HCT116 (cell line): Measurements from ENCODE around the gene AMPD3. TPM values are rescaled to one million over a fixed set of nuclear protein-coding genes. Genes with fewer than 3 reads are reported as not detected.

Experiments
- ATAC-seq: fragments of 200-7000 bp; cut with Tn5 transposase; 2 replicates; pipeline ENCODE4 v1.9.1; 2020; ENCODE audit warnings: mild to moderate bottlenecking, moderate library complexity
- BruUV-seq: library from RNA; stranded (reverse); fragments of 400-500 nt; replicated peaks from 2 replicates; lab custom pipeline; 2021; lab: Mats Ljungman, UMichigan
- CTCF ChIA-PET: fragments of 300-600 bp; sonication (Branson Sonifier 250); formaldehyde crosslinking; loops from one replicate; lab custom pipeline; 2021; ENCODE audit warnings: antibody characterized with exemption; lab: Charles Lee
- POLR2A ChIA-PET: fragments of 300-600, 350-600 bp; sonication (Branson Sonifier 250); formaldehyde crosslinking; loops from one replicate; lab custom pipeline; 2021; ENCODE audit warnings: antibody characterized with exemption; lab: Charles Lee
- RAD21 ChIA-PET, 2 experiments: fragments of 300-600 bp; sonication (Branson Sonifier 250); formaldehyde crosslinking; loops; one replicate each; lab custom pipeline; 2023; ENCODE audit warnings: low total read pairs in 2 of 2; ENCODE audit not compliant: uncharacterized antibody in 2 of 2, unreplicated experiment in 2 of 2, low non-redundant PET in 1 of 2; lab: Charles Lee
- DNase-seq: peaks from one replicate; pipeline ENCODE4 v3.0.0-alpha.2; 2010; ENCODE audit warnings: low read depth, low spot score
- H2AFZ ChIP-seq: fragments of 200-600 bp; shearing (Covaris generic), sonication (generic); 2 replicates; pipeline ENCODE4 v1.6.1; 2017; ENCODE audit warnings: low read depth, mixed run types, mixed read lengths, antibody characterized with exemption, low read length; ENCODE audit not compliant: poor library complexity, severe bottlenecking
- H3K27ac ChIP-seq: 2 replicates; pipeline ENCODE4 v1.5.1; 2012; ENCODE audit warnings: low read depth, low read length
- H3K27me3 ChIP-seq: fragments of 200-600 bp; sonication (generic); 2 replicates; pipeline ENCODE4 v1.6.1; 2016; ENCODE audit warnings: mixed run types, low read length, mixed read lengths; ENCODE audit not compliant: insufficient read depth
- H3K36me3 ChIP-seq, 2 experiments: fragments of 200-500 bp in 1 of 2; fragments of 200-600 bp in 1 of 2; sonication (Bioruptor generic) in 1 of 2; sonication (generic) in 1 of 2; 2 replicates each; pipeline versions ENCODE4 v1.5.1 to v1.6.1; 2014 to 2016; ENCODE audit warnings: low read length in 2 of 2, inconsistent platforms in 1 of 2, mixed read lengths in 1 of 2, mixed run types in 1 of 2; ENCODE audit not compliant: insufficient read depth in 2 of 2, control insufficient read depth in 1 of 2
- H3K4me1 ChIP-seq, 2 experiments: fragments of 200-600 bp in 1 of 2; sonication (generic) in 1 of 2; 2 replicates each; pipeline versions ENCODE4 v1.5.1 to v1.6.1; 2012 to 2017; ENCODE audit warnings: low read length in 2 of 2, inconsistent platforms in 1 of 2, mild to moderate bottlenecking in 1 of 2, mixed read lengths in 1 of 2, mixed run types in 1 of 2, moderate library complexity in 1 of 2; ENCODE audit not compliant: insufficient read depth in 2 of 2, control insufficient read depth in 1 of 2
- H3K4me2 ChIP-seq: fragments of 200-600 bp; sonication (generic); 2 replicates; pipeline ENCODE4 v1.6.1; 2017; ENCODE audit warnings: mixed run types, low read length, mixed read lengths
- H3K4me3 ChIP-seq, 2 experiments: fragments of 200-600 bp in 1 of 2; sonication (generic) in 1 of 2; replicated peaks in 1 of 2; 2 replicates each; pipeline ENCODE4 v1.5.1; 2011 to 2016; ENCODE audit warnings: low read length in 2 of 2, control low read depth in 1 of 2, low read depth in 1 of 2, mild to moderate bottlenecking in 1 of 2, mixed read lengths in 1 of 2, mixed run types in 1 of 2
- H3K79me2 ChIP-seq: fragments of 200-600 bp; sonication (generic); 2 replicates; pipeline ENCODE4 v1.6.1; 2017; ENCODE audit warnings: mild to moderate bottlenecking, mixed run types, low read length, moderate library complexity, mixed read lengths; ENCODE audit not compliant: insufficient read depth
- H3K9ac ChIP-seq: fragments of 200-600 bp; sonication (generic); 2 replicates; pipeline ENCODE4 v1.6.1; 2016; ENCODE audit warnings: low read length, mixed read lengths
- H3K9me2 ChIP-seq: fragments of 200-600 bp; sonication (generic), shearing (Covaris generic); 2 replicates; pipeline ENCODE4 v1.6.1; 2017; ENCODE audit warnings: mixed run types, mild to moderate bottlenecking, moderate library complexity; ENCODE audit not compliant: insufficient read depth
- H3K9me3 ChIP-seq, 2 experiments: fragments of 200-500 bp in 1 of 2; fragments of 200-600 bp in 1 of 2; sonication (Bioruptor generic) in 1 of 2; sonication (generic) in 1 of 2; 2 replicates each; pipeline ENCODE4 v1.6.1; 2014 to 2017; ENCODE audit warnings: low read length in 2 of 2, mixed read lengths in 2 of 2, inconsistent platforms in 1 of 2, low read depth in 1 of 2, mild to moderate bottlenecking in 1 of 2, mixed run types in 1 of 2, moderate library complexity in 1 of 2; ENCODE audit not compliant: control insufficient read depth in 1 of 2, insufficient read depth in 1 of 2
- H4K20me1 ChIP-seq: fragments of 200-600 bp; sonication (generic), shearing (Covaris generic); 2 replicates; pipeline ENCODE4 v1.6.1; 2017; ENCODE audit warnings: mixed run types, mild to moderate bottlenecking, moderate library complexity; ENCODE audit not compliant: insufficient read depth
- CEBPB ChIP-seq: IDR thresholded peaks from 2 replicates; pipeline ENCODE4 v1.6.1; 2012; ENCODE audit warnings: low read depth
- CTCF ChIP-seq, 3 experiments: fragments of 200-600 bp in 1 of 3; sonication (generic) in 1 of 3; IDR thresholded peaks in 2 of 3; conservative IDR thresholded peaks in 1 of 3; 2 replicates each; pipeline ENCODE4 v1.5.1; 2012 to 2017; ENCODE audit warnings: low read depth in 2 of 3, low read length in 2 of 3, antibody characterized with exemption in 1 of 3, borderline replicate concordance in 1 of 3, control low read depth in 1 of 3, mild to moderate bottlenecking in 1 of 3, mixed read lengths in 1 of 3, mixed run types in 1 of 3, moderate library complexity in 1 of 3; ENCODE audit not compliant: insufficient read depth in 1 of 3
- EGR1 ChIP-seq: IDR thresholded peaks from 2 replicates; pipeline ENCODE4 v1.6.1; 2012; ENCODE audit warnings: low read depth
- EZH2 ChIP-seq: fragments of 200-600 bp; sonication (generic); IDR thresholded peaks from 2 replicates; pipeline ENCODE4 v1.6.1; 2017; ENCODE audit warnings: antibody characterized with exemption, mixed run types
- EZH2phosphoT487 ChIP-seq: fragments of 200-600 bp; IDR thresholded peaks from 2 replicates; pipeline ENCODE4 v1.6.1; 2018; ENCODE audit warnings: antibody characterized with exemption, borderline replicate concordance
- MAX ChIP-seq: IDR thresholded peaks from 2 replicates; pipeline ENCODE4 v1.6.1; 2012
- POLR2AphosphoS5 ChIP-seq: IDR thresholded peaks from 2 replicates; pipeline ENCODE4 v1.6.1; 2011; ENCODE audit warnings: mild to moderate bottlenecking, low read depth, low read length, moderate library complexity
- SIN3A ChIP-seq: IDR thresholded peaks from 2 replicates; pipeline ENCODE4 v1.6.1; 2012; ENCODE audit warnings: low read depth
- SP1 ChIP-seq: IDR thresholded peaks from 2 replicates; pipeline ENCODE4 v1.6.1; 2012; ENCODE audit warnings: low read depth
- SRF ChIP-seq: IDR thresholded peaks from 2 replicates; pipeline ENCODE4 v1.6.1; 2012; ENCODE audit warnings: low read depth
- ZBTB33 ChIP-seq: IDR thresholded peaks from 2 replicates; pipeline ENCODE4 v1.6.1; 2011; ENCODE audit warnings: mild to moderate bottlenecking, low read length, moderate library complexity; ENCODE audit not compliant: insufficient replicate concordance; ENCODE audit errors: extremely low read depth
- ZFX ChIP-seq: fragments of 450-650 bp; IDR thresholded peaks from 2 replicates; pipeline ENCODE4 v1.6.1; 2017
- ZNF274 ChIP-seq: fragments of 200-500 bp; sonication (Bioruptor generic); IDR thresholded peaks from 2 replicates; pipeline ENCODE4 v1.6.1; 2014; ENCODE audit warnings: mild to moderate bottlenecking, low read depth, low read length, inconsistent platforms
- intact Hi-C: fragments of 100-400 bp; cut with micrococcal nuclease; formaldehyde crosslinking; loops from 2 replicates; pipeline ENCODE4 v1.10.0; 2022
- total RNA-seq: library from RNA; stranded (reverse); gene quantifications from one replicate; pipeline ENCODE4 v1.2.1, GENCODE V29; 2021; ENCODE audit not compliant: unreplicated experiment

Gene AMPD3
- total RNA-seq, 1 experiment from 2014 or later: 25.9 TPM

GRCh38 chr11:10412266-10412665, 42.8 kb upstream of the AMPD3 start:
- Histone ChIP-seq H3K4me1 (peaks cover 6 to 48% of the 10 kb centered on the region in 2 experiments), H3K9ac (no peak overlapping the region), H3K27me3 (no peaks in the 10 kb centered on the region), H3K27ac (no peak overlapping the region), H4K20me1 (no peaks in the 10 kb centered on the region), H3K36me3 (no peaks in the 10 kb centered on the region), H2AFZ (no peak overlapping the region), H3K9me3 (no peaks in the 10 kb centered on the region), H3K9me2 (no peaks in the 10 kb centered on the region), H3K4me2 (no peak overlapping the region), H3K4me3 (no peak overlapping the region), H3K79me2 (no peaks in the 10 kb centered on the region)
- TF ChIP-seq EZH2 (no peak), CEBPB (no peak), CTCF (IDR thresholded peaks at IDR 0.05 in 2 of 3, conservative IDR thresholded peaks at IDR 0.05 in 1 of 3; ENCODE audit: borderline replicate concordance in 1 of 3, insufficient read depth in 1 of 3, low read depth in 2 of 3, low read length in 2 of 3) (no peak), EZH2phosphoT487 (no peak), SRF (no peak), ZBTB33 (no peak), EGR1 (no peak), SIN3A (no peak), ZNF274 (no peak), POLR2AphosphoS5 (no peak), MAX (no peak), ZFX (no peak), SP1 (no peak)
- no peak for DNase-seq
- BruUV-seq: no TSS peak
- ChIA-PET CTCF (no interaction called here), POLR2A (interaction anchor here (1.8 kb wide), 1 partner anchor 46 kb away, joined by 3 read pairs; no protein-coding TSS in a partner anchor), RAD21 (no interaction called here)
- intact Hi-C loops: no loop called here
- no peak for ATAC-seq
